MM.1S (cell line): ENCODE data around the gene KIRREL3.

ENCODE experiments used
- CTCF ChIP-seq: fragments of 300-600 bp; sonication (generic); IDR thresholded peaks from 2 replicates; pipeline ENCODE4 v1.5.1; 2016; ENCODE audit warnings: antibody characterized with exemption, low read length, mixed read lengths
- EZH2phosphoT487 ChIP-seq: fragments of 300-600 bp; sonication (generic); IDR thresholded peaks from 2 replicates; pipeline ENCODE4 v1.6.1; 2018; ENCODE audit warnings: antibody characterized with exemption, low read length

- no peak for TF ChIP-seq EZH2phosphoT487
- no peak for TF ChIP-seq CTCF
Measured at GRCh38 chr11:126764231-126764630, 236.3 kb downstream of the KIRREL3 start.
